NCI-H1048 (cell line): ENCODE measurements around the gene PEX11B.
A peak's percentile ranks its signal among the peaks of the same experiment; 100 is the strongest.

ENCODE experiments used
- DNase-seq: peaks from one replicate; lab custom pipeline; 2025; lab: John Stamatoyannopoulos, UW

PEX11B gene

GRCh38 chr1:145906954-145907753, 11.4 kb downstream of the PEX11B start:
- DNase-seq, result no peak

- DNase-seq, result no peak
Measured at GRCh38 chr1:145901312-145902021, 17.1 kb downstream of the PEX11B start.

- no peak for DNase-seq
Measured at GRCh38 chr1:145898756-145899155, 19.8 kb downstream of the PEX11B start.

GRCh38 chr1:145897969-145898368, 20.5 kb downstream of the PEX11B start:
- DNase-seq, result no peak

- DNase-seq, result no peak
Measured at GRCh38 chr1:145895471-145895870, 23.0 kb downstream of the PEX11B start.

- no peak for DNase-seq
Measured at GRCh38 chr1:145893306-145894055, 25.0 kb downstream of the PEX11B start.

GRCh38 chr1:145892486-145893087, 25.9 kb downstream of the PEX11B start:
- DNase-seq, result no peak

GRCh38 chr1:145891587-145892485, 26.7 kb downstream of the PEX11B start:
- peak; percentile 94 for DNase-seq

GRCh38 chr1:145891143-145891542, 27.4 kb downstream of the PEX11B start:
- DNase-seq, result no peak

GRCh38 chr1:145889722-145890121, 28.8 kb downstream of the PEX11B start:
- DNase-seq, result no peak

- no peak for DNase-seq
Measured at GRCh38 chr1:145887631-145888030, 30.9 kb downstream of the PEX11B start.

GRCh38 chr1:145886816-145887215, 31.7 kb downstream of the PEX11B start:
- no peak for DNase-seq

GRCh38 chr1:145886390-145886789, 32.1 kb downstream of the PEX11B start:
- no peak for DNase-seq

GRCh38 chr1:145885738-145886287, 32.7 kb downstream of the PEX11B start, which contains the start of gene ANKRD35:
Gene ANKRD35 (minus strand): TSS chr1:145885866. CDS start chr1:145885758, 108 bp downstream.
- DNase-seq, result peak; percentile 72

- DNase-seq, result no peak
Measured at GRCh38 chr1:145884675-145885074, 33.8 kb downstream of the PEX11B start.

GRCh38 chr1:145879775-145880174, 38.7 kb downstream of the PEX11B start:
- no peak for DNase-seq

- no peak for DNase-seq
Measured at GRCh38 chr1:145878724-145879123, 39.8 kb downstream of the PEX11B start.

- no peak for DNase-seq
Measured at GRCh38 chr1:145877923-145878486, 40.5 kb downstream of the PEX11B start.

- no peak for DNase-seq
Measured at GRCh38 chr1:145874646-145875045, 43.9 kb downstream of the PEX11B start.
